ENCODE data around the gene PIP4P1. TPM values are rescaled to one million over a fixed set of nuclear protein-coding genes. Genes with fewer than 3 reads are reported as not detected.

PIP4P1 gene
- total and polyA plus RNA-seq, 2 experiments from 2014 or later, result 20.9 to 26.4 TPM

DNA sequence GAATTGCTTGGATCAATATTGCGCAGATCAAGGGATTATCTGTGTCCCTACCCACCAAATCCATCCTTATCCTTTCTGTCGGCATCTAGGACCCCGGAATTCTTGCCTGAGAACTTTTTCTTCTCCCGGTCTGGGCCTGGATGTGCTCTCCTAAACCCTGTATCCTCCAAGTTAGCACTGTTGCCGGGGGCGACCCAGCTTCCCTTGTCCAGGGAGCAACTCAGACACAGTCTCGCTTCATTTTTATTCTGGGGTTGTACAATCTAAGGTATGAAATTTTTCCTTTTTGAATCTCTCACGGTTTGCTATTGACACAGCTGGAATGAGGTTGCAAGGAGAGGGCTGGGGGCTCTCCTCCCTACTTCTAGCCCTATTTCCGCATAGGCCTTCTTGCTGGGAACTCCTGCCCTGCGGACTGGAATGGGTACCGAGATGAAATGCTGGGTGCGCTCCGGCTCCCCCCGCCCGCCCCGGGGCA, 7.6 kb upstream of the PIP4P1 start:
- peak overlapping the region; percentile 91 for H3K4me3 ChIP-seq
- peaks cover 3% of the 10 kb centered on the region for H4K20me1 ChIP-seq (replicated peaks; ENCODE audit: insufficient read depth)
- peaks cover 19% of the 10 kb centered on the region for H3K4me1 ChIP-seq (ENCODE audit: insufficient read depth)
- H3K79me2 ChIP-seq (replicated peaks; ENCODE audit: insufficient read depth), result peaks cover 40% of the 10 kb centered on the region
- H2AFZ ChIP-seq, result peak overlapping the region; percentile 70
- H3F3A ChIP-seq (replicated peaks; ENCODE audit: low read depth), result peaks cover 8% of the 10 kb centered on the region; the same call in 1 of the 2 replicates
- H3K36me3 ChIP-seq (ENCODE audit: insufficient read depth), result peaks cover 8% of the 10 kb centered on the region; the same call in 1 of the 2 replicates
- Mint-ChIP-seq H3K27ac (peak overlapping the region; percentile 98; the same call in 1 of the 2 replicates), H3K4me3 (peak overlapping the region; percentile 99), H3K36me3 (ENCODE audit: low read depth) (peaks cover 27% of the 10 kb centered on the region), H3K4me1 (peaks cover 20% of the 10 kb centered on the region; the same call in 2 of the 3 replicates), H3K27me3 (ENCODE audit: insufficient read depth, low read depth, poor library complexity) (peaks cover 17% of the 10 kb centered on the region), H3K9me3 (no peaks in the 10 kb centered on the region)
- DNase-seq (ENCODE audit: low spot score), result peak; percentile 38
- H3K27ac ChIP-seq (ENCODE audit: low read depth), result no peak overlapping the region
- H3K4me2 ChIP-seq, result peak overlapping the region; percentile 98
- TF ChIP-seq, protein P1, sequence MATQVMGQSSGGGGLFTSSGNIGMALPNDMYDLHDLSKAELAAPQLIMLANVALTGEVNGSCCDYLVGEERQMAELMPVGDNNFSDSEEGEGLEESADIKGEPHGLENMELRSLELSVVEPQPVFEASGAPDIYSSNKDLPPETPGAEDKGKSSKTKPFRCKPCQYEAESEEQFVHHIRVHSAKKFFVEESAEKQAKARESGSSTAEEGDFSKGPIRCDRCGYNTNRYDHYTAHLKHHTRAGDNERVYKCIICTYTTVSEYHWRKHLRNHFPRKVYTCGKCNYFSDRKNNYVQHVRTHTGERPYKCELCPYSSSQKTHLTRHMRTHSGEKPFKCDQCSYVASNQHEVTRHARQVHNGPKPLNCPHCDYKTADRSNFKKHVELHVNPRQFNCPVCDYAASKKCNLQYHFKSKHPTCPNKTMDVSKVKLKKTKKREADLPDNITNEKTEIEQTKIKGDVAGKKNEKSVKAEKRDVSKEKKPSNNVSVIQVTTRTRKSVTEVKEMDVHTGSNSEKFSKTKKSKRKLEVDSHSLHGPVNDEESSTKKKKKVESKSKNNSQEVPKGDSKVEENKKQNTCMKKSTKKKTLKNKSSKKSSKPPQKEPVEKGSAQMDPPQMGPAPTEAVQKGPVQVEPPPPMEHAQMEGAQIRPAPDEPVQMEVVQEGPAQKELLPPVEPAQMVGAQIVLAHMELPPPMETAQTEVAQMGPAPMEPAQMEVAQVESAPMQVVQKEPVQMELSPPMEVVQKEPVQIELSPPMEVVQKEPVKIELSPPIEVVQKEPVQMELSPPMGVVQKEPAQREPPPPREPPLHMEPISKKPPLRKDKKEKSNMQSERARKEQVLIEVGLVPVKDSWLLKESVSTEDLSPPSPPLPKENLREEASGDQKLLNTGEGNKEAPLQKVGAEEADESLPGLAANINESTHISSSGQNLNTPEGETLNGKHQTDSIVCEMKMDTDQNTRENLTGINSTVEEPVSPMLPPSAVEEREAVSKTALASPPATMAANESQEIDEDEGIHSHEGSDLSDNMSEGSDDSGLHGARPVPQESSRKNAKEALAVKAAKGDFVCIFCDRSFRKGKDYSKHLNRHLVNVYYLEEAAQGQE (IDR thresholded peaks at IDR 0.05; ENCODE audit: unreplicated experiment), result no peak
- TF ChIP-seq JUNB (IDR thresholded peaks at IDR 0.05; ENCODE audit: unreplicated experiment) (no peak), ETS1 (IDR thresholded peaks at IDR 0.05) (no peak), EZH2 (IDR thresholded peaks at IDR 0.05; ENCODE audit: low read depth, unreplicated experiment) (no peak), NANOG (IDR thresholded peaks at IDR 0.05; ENCODE audit: borderline replicate concordance) (no peak), STAT1 (IDR thresholded peaks at IDR 0.05; ENCODE audit: unreplicated experiment) (no peak), ZNF331 (CRISPR knock-in tag; IDR thresholded peaks at IDR 0.05; ENCODE audit: low read depth) (no peak), POLR2AphosphoS5 (IDR thresholded peaks at IDR 0.05; ENCODE audit: low read depth) (no peak)
- peak; percentile 2; the same call in 2 of the 3 replicates for ATAC-seq
- H3K9me2 ChIP-seq (ENCODE audit: insufficient read depth), result no peaks in the 10 kb centered on the region
- H3K27me3 ChIP-seq (ENCODE audit: insufficient read depth), result no peaks in the 10 kb centered on the region

DNA sequence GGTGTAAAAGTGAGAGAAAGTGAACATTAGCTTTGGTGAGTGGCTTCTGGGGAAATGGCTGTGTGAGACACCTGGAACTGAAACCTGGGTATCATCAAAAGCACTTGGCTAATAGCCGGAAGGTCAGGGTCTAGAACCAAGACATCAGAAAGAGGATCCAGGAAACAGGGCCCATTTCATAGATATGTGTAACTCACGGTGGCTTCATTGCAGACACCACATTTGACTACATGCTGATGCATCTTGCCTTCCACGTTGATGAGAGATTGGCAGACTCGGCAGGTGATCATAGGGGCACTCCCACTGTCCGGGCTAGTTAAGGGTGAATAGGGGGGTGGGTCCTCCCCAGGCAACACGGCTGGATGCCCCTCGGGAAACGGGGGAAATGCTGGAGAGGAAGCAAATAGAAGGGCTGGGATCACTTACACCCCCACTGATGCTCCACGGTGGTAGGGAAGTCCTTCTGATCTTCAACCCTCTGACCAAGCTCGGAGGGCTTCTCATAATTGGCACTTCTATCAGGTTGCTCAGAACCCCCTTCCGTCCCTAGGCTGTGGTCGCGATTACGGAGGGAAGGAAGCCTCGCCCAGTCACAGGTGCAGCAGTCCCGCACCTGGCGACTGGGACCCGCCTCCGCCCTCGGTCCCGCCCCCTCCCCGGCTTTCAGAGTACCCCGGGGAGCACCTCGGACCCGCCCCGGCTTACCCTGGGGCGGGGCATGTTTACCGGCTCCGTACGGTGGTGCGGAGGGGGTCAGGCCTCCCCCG, 593 bp downstream of the PIP4P1 start:
- Histone ChIP-seq H3K36me3 (ENCODE audit: insufficient read depth) (peaks cover 17% of the 10 kb centered on the region), H3K4me3 (peak overlapping the region; percentile 64), H3K4me1 (ENCODE audit: insufficient read depth) (peaks cover 22% of the 10 kb centered on the region), H3K79me2 (replicated peaks; ENCODE audit: insufficient read depth) (peaks cover 28% of the 10 kb centered on the region), H2AFZ (no peak overlapping the region), H3K4me2 (peak overlapping the region; percentile 91), H4K20me1 (replicated peaks; ENCODE audit: insufficient read depth) (peaks cover 11% of the 10 kb centered on the region), H3K27ac (ENCODE audit: low read depth) (peak overlapping the region; percentile 53), H3K9me2 (ENCODE audit: insufficient read depth) (peaks cover 5% of the 10 kb centered on the region; the same call in 1 of the 2 replicates), H3K27me3 (ENCODE audit: insufficient read depth) (no peaks in the 10 kb centered on the region), H3F3A (replicated peaks; ENCODE audit: low read depth) (peaks cover 29% of the 10 kb centered on the region; the same call in 1 of the 2 replicates)
- Mint-ChIP-seq H3K9me3 (peaks cover 11% of the 10 kb centered on the region), H3K4me1 (peaks cover 22% of the 10 kb centered on the region), H3K27ac (peak overlapping the region; percentile 93), H3K27me3 (ENCODE audit: insufficient read depth, low read depth, poor library complexity) (peaks cover 15% of the 10 kb centered on the region), H3K4me3 (peak overlapping the region; percentile 95), H3K36me3 (ENCODE audit: low read depth) (peaks cover 3% of the 10 kb centered on the region; the same call in 2 of the 3 replicates)
- DNase-seq (ENCODE audit: low spot score), result peak; percentile 76
- ATAC-seq, result peak; percentile 59
- TF ChIP-seq ZNF114 (CRISPR knock-in tag; IDR thresholded peaks at IDR 0.05), result no peak
- no peak for TF ChIP-seq POLR2AphosphoS5 (IDR thresholded peaks at IDR 0.05; ENCODE audit: low read depth)
- no peak for TF ChIP-seq NANOG (IDR thresholded peaks at IDR 0.05; ENCODE audit: borderline replicate concordance)
- TF ChIP-seq STAT1 (IDR thresholded peaks at IDR 0.05; ENCODE audit: unreplicated experiment), result no peak

All from GM23338 (cell line).